Measurements from ENCODE around the gene CAPN12.
"Not testable (repeated sequence)": the region's sequence is repeated elsewhere in the genome, so short reads cannot be mapped to it uniquely, and the experiment has no call there.

GRCh38 chr19:38760805-38761517 is 16.7 kb upstream of the CAPN12 start:
- TF ChIP-seq EP300 (IDR thresholded peaks at IDR 0.05); CTCF (IDR thresholded peaks at IDR 0.05); POLR2A (IDR thresholded peaks at IDR 0.05; ENCODE audit: low read length); E2F6 (IDR thresholded peaks at IDR 0.05; ENCODE audit: borderline replicate concordance, low read depth); CBX2 (IDR thresholded peaks at IDR 0.05; ENCODE audit: borderline replicate concordance, low read depth); CEBPB (IDR thresholded peaks at IDR 0.05); MAZ (IDR thresholded peaks at IDR 0.05; ENCODE audit: borderline replicate concordance, low read depth, low read length); PBX3 (IDR thresholded peaks at IDR 0.05): not testable (repeated sequence)
